Fibroblast of skin of back (primary cell): ENCODE data around the gene ZIC4. TPM values are rescaled to one million over a fixed set of nuclear protein-coding genes. Genes with fewer than 3 reads are reported as not detected.

ENCODE experiments used
- DNase-seq: peaks from one replicate; pipeline ENCODE4 v3.0.0-alpha.2; 2013
- polyA plus RNA-seq, 2 experiments: library from polyadenylated mRNA; unstranded; fragments of 120-200 nt; gene quantifications; one replicate each; pipeline ENCODE4 v1.2.1, GENCODE V29; 2013; ENCODE audit not compliant: insufficient read length in 2 of 2

Gene ZIC4
- 6.4 TPM for polyA plus RNA-seq (2013, experiment 1 of 2; ENCODE audit: insufficient read length)
- 6.9 TPM for polyA plus RNA-seq (2013, experiment 2 of 2; ENCODE audit: insufficient read length)

DNA sequence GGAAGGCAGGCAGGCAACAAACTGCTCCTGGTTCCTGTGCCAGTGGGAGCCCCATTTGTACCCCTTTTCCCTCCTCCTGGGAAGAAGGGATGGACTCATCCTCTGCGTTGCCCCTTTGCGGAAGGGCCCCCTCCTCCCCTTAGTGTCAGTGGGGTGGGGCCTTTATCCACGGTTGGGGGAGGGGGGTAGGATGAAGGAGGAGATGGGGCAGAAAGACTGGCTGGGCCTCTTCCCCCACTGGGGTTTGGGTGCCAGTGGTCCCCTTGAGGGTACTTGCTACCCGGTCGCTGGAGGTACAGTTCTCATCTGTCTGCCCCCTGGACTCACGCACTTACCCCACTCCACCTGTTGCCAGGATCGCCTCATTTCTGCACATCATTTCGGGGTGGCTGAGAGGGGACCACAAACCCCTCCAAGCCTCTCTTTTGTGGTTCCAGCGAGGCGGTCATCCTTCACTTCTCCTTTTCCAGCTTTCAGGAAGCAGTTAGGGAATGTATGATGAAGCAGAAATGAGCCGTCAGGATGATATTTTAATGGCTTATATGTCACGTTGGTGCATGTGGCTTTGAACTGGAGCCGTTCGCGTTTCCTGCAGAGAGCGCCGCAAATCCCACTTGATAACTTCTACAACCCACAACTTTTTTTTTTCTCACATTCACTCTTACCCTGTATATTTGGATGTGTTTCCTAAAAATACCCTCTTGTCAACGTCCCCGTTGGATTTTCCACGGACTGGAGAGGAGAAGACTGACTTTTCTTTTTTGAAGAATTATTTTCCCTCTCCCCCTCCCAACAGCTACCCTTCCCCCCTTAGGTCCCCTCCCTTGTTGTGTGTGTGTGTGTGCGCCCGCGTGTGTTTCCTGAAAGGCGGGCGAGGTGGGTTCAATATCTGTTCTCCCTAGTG lies at the start of gene ZIC4:
Gene ZIC4, minus strand, starts transcription at position 516 of the 904 bp plus-strand sequence. CDS start 3,746 bp downstream, outside the sequence.
- peak; percentile 87 for DNase-seq

- no peak for DNase-seq
Observed at GRCh38 chr3:147449669-147450068, 43.3 kb upstream of the ZIC4 start.

- no peak for DNase-seq
Observed at GRCh38 chr3:147447224-147447623, 40.9 kb upstream of the ZIC4 start.

DNA sequence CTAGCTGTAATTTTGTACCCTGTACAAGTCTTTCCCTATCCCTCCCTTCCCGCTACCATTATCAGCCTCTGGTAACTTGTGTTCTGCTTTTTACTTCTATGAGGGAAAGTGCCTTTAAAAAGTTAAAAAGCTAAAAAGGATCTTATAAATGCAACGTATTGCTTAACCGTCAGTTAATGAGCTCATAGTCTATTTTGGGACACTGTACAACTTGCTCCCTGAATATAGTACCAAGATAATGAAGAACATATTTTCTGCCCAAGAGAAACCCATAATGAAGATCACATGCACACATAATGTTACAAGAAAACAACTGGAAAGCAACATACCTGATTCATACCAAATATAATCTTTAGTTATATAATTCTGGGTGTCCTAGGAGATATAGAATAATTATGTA lies 25.4 kb upstream of the ZIC4 start:
- DNase-seq: peak; percentile 56

GRCh38 chr3:147428754-147429153 lies 22.4 kb upstream of the ZIC4 start:
- DNase-seq: peak; percentile 16

DNA sequence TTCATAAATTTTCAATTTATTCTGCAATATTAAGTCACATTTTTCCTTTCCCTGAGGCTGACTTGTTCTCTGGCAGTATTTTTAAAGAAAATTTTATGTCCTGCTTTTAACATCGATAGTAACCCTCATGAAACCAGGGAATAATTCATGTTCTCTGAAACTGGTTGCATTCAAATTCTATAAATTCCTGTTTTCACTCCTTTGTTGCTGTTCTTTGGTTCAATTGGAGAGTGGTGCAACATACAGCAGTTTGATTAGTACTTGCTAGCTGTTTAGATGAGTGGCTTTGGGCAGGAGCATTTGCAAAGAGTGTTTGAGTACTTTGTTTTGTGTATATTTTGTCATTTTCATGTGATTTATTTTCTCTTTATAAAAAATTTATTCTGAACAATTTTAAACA lies 22.0 kb upstream of the ZIC4 start:
- DNase-seq: peak; percentile 29

- DNase-seq: peak; percentile 38
Observed at GRCh38 chr3:147427746-147428145, 21.4 kb upstream of the ZIC4 start.

- peak; percentile 17 for DNase-seq
Observed at GRCh38 chr3:147426931-147427330, 20.6 kb upstream of the ZIC4 start.

DNA sequence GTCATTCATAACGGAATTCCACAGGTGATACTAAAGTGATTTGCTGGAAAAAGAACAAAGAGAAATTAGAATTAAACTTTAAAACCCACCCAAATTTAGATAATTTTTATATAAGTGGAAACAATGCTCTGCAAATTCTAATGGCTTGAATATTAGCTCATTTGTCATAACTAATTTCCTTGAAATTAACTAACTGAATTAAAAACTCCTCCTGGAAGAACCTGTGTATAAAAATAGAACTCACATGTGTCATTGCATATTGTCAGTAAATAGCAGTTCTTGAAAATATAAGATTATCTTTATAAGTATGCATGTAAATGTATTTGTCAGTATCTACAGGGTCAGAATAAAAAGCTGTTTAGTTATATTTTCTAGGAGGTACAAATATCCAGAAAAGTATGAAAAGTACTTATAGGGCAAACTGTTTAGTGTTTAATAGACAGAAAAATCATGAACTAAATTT lies 19.1 kb upstream of the ZIC4 start:
- no peak for DNase-seq

DNA sequence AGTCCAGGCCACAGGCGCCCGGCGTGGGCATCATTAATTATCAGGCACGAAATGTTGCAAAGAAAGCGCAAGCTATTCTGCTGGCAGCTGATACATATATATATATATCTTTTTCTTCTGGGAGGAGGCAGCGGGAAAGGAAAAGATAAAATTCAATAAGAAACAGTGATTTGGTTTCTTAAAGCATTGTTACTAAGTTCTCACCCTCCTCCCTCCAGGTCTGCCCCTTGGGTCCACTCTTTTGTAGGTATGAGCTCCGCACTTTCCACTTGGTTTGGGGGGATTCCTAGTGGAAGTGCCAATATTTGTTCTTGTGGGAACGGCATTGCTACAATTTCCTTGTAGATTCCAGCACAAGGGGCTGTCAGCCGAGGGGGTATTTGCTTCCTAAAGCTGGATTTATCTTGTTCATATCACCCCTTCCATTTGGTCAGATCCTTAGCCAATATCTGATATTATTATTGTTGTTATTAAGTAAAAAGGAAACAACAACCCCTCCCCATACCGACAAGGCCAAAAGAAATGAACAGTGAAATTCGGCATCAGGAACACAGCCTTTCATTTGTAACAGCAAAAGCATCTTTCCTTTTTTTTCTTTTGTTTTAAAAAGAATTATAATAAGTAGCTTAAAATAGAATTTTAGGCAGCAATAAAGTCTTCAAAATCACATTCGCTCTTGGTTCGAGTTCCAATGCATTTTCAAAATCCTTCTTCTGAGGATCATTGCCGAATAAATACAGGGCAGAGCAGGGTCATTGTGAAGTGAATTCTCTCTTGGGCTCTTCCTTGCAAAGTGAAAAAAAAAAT lies 18.4 kb upstream of the ZIC4 start:
- peak; percentile 42 for DNase-seq

DNA sequence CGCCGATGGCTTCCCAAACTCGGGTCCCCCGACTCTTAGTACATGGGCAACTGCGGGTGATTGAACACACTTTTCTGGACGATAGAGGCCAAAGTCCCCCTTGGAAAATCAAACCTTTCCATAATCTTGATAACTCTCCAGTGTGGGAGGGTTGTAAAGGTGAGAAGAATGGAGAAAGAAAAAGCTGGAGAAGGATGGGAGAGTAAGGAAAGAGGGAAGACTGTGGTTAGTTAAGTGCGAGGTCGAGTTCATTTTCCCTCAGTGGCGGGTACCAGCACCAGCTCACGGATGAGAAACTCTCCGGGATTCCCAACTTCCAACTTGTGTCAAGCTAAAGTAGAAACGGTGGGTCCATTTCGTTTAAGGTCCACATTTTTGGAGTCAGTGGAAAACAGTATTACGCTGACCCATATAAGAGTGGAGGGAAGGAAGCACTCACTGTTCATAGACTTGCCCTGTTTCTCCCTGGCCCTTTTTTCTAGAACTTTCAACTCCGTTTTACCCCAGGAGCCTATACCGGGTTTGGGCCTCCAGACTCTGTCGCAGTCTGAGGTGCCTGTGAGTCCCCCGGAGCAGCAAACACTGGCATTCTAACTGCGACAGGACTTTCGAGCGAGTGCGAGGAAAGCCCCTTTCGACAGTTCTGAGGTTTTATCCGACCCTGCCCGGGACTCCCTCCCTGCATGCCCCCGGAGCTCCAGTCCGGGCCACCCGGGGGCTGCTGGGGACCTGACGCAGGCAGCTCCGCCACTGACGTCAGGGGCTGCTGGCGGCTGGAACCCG lies 17.6 kb upstream of the ZIC4 start:
- peak; percentile 74 for DNase-seq

DNA sequence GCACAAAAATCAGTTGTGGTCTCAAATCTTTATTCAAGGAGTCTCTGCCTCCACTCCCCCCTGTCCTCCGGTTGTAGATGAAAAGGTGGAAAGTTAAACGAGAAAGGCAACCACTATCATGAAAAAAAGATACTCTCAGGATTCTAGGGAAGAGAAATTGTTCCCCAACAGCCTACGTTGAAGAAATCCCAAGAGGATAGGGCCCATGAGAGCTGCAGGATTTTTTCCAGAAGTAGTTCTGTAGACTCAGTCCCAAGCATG lies 17.1 kb upstream of the ZIC4 start:
- DNase-seq: peak; percentile 72

- DNase-seq: peak; percentile 81
Observed at GRCh38 chr3:147422601-147423536, 16.5 kb upstream of the ZIC4 start.

DNA sequence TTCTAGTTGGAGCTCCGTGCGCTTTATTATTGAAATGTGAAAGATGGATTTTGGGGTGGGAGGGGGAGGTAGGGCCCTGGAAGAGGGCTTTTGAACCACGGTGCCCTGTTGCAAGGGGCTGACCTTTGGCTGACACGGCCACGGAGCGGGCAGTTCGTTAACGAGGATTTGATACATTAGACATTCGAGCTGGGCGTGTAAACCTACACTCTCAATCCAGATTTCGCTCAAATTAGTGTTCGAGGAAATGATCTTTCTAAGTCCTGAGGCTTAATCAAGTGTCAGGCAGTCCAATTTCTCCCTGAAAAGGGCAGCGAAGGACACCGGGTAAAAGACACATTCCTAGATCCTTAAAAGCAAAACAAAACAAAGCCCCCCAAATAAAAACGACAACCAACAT lies 15.9 kb upstream of the ZIC4 start:
- DNase-seq: peak; percentile 42

DNA sequence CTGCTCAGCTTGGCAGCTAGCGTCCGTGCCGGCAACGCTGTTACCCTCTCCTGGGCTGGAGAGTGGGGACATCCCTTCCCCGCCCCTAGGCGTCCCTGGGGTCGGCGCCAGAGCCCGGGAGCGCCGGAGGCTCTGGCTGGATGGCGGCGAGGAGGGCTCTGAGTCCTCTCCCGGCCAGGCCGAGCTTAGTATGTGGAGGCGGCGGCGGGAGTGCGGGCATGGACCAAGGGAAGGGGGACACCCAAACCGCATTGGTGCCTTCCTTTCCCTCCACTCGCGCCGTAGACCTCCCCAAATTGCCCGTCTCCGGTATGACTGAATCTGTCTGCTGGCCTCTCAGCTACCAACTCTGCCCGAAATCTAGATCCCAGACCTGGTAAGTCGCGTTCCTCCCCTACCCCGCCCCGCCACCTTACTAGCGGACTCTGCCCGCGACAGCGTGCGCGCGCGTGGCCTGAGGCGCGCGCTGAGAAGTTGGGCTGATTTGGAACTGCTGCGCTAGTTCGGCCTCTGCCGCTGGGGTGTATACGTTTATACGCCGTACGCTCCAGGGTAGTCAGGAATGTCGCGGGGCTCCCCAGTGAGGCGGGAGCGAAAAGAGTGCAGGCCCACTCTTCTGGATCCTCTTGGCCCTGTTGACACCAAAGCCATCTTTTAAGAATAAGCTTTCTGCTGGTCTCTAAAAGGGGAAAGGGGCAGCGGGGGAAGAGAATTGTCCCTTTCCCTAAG lies 15.0 kb upstream of the ZIC4 start:
- peak; percentile 88 for DNase-seq

- peak; percentile 29 for DNase-seq
Observed at GRCh38 chr3:147420353-147421183, 14.2 kb upstream of the ZIC4 start.

DNA sequence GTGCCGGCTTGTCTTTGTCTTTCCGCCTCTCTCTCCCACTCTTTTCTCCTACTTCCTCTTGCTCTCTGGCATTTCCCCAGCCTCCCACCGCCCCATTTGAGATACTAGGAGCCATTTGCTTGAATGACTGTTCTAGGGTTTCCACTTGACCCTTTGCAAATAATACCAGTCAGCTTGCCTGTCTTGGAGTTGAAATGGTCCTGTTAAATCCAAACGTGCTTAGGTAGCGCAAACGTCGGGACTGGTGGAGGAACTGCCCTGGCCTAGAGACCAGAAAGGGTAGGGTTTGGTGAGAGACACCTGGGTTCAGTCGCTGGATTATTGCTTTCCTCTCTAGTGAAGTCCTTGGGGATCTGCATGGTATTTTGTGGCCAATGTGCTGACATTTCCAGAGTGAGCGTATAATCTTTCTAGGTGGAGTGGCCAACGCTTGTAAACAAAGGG lies 13.5 kb upstream of the ZIC4 start:
- DNase-seq: peak; percentile 34

- peak; percentile 98 for DNase-seq
Observed at GRCh38 chr3:147418808-147419701, 12.7 kb upstream of the ZIC4 start.

GRCh38 chr3:147418371-147418781 lies 12.0 kb upstream of the ZIC4 start:
- DNase-seq: peak; percentile 48
